IPS-18c (cell line): Measurements from ENCODE around the gene PHKB.
"Not testable (repeated sequence)": the region's sequence is repeated elsewhere in the genome, so short reads cannot be mapped to it uniquely, and the experiment has no call there.

ENCODE experiments used
- H3K4me3 ChIP-seq: 2 replicates; pipeline ENCODE4 v1.7.0; 2013; ENCODE audit warnings: low read depth, mild to moderate bottlenecking, low read length, moderate library complexity; ENCODE audit not compliant: insufficient read depth
- H3K9me3 ChIP-seq: one replicate; pipeline ENCODE4 v1.6.1; 2013; ENCODE audit warnings: mild to moderate bottlenecking, low read length, moderate library complexity; ENCODE audit not compliant: control insufficient read depth, insufficient read depth

PHKB gene

DNA sequence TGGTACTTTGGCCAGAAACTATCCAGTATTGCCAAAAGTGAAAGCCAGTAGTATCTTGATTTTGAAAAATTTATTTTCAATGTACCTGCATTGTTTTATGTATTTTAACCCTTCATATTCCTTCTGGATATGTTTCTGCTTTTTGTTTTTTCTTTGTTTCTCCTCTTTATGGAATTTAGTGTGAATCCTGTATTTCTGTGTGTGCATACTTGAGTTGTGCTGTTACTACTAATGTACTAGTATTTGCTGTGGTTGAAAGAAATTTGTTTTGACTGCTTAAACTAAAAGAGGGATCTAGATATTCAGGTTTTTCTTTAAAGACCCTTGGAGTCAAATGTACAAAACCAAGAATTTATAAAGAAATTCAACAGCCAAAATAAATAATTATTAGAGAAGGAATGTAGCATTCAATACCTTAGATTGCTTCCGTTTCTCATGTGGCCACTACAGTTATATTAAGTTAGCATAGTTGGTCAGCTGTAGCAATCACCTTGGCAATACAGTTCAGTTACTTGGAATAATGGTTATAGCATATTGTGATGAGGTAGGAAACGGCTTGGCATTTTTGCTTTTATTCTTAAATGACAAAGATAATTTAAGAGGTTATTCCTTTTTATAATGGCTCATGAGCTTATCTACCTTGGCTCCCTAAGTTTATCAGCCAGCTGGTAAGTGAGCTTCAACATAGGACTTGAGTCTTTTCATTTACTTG lies 4.9 kb downstream of the PHKB start:
- Histone ChIP-seq H3K4me3 (no peak overlapping the region), H3K9me3 (no peaks in the 10 kb centered on the region)

DNA sequence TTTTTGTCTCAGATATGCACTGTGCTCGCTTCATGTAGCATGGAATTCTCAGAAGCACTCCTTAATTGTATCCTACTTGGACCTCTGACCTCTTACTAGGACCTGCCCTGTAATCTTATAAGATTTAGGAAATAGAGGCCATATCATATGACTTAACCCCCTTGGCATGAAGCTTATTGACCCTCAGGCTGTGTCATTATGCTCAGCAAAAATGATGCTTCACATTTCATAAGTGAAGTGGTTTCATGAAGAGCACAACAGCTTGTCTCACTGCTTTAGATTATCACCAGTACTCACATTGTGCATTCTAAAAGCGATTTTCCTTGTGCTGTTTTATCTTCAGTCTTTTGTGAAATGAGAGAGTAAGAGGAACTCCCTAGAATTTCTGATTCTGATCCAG lies 6.4 kb downstream of the PHKB start:
- Histone ChIP-seq H3K9me3 (no peaks in the 10 kb centered on the region), H3K4me3 (no peak overlapping the region)

DNA sequence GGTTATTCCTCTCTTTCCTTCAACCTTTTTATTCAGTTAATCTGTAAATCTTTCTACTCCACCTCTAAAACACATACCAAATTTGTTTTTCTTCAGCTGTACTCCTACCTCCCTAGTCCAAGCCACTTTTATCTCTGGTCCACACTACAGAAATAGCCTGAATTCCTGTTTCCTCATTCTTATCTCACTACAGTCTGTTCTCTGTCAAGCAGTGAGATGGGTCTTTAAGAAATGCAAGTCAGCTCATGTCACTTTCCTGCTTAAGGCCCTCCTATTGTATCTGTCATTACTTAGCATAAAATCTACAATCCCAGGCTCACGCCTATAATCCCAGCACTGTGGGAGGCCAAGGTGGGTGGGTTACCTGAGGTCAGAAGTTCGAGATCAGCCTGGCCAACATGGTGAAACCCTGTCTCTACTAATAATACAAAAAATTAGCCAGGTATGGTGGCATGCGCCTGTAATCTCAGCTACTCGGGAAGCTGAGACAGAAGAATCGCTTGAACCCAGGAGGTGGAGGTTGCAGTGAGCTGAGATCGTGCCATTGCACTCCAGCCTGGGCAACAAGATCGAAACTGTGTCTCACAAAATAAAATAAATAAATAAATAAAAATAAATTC lies 7.0 kb downstream of the PHKB start:
- H3K4me3 ChIP-seq, H3K9me3 ChIP-seq: not testable (repeated sequence)

DNA sequence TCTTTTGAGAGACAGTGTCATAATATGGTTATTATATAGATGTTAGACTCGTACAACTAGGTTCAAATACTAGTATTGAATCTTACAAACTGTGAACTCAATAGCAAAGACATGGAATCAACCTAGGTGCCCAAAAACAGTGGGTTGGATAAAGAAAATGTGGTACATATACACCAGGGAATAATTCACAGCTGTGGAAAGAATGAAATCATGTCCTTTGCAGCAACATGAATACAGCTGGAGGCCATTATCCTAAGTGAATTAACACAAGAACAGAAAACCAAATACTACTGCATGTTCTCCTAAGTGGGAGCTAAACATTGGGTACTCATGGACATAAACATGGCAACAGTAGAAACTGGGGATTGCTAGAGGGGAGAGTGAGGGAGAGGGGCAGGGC lies 8.1 kb downstream of the PHKB start:
- H3K4me3 ChIP-seq = no peak overlapping the region
- H3K9me3 ChIP-seq = no peaks in the 10 kb centered on the region

DNA sequence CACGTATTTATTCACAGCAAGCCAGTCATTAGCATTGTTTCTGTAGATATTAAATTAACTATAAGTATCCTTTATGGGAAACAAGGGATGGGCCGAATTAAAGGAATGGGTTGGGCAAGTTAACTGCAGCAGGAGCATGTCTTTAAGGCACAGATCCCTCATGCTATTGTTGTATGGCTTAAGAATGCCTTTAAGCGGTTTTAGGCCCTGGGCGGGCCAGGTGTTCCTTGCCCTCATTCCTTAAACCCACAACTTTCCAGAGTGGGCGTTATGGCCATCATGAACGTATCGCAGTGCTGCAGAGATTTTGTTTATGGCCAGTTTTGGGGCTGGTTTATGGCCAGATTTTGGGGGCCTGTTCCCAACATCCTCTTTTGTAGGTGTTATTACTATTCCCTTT lies 9.1 kb downstream of the PHKB start:
- Histone ChIP-seq H3K9me3 (no peaks in the 10 kb centered on the region), H3K4me3 (no peak overlapping the region)

DNA sequence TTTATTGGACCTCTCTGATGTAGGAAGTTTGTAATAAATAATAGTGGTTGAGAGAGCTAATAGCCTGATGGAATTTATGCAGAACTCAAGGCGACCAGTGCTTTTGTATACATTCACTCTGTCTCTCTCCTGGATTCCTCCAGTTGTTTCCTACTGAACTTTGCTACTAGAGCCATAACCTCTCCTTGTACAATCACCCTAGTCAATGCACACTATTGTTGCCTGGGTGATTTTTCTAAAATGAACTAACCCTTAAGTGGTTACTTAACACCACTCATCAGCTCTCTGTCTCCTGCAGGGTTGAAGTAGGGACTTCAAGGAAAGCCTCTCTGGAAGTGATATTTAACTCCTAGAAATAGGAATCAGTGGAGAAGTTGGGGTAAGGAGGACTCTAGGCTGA lies 9.7 kb downstream of the PHKB start:
- Histone ChIP-seq H3K4me3 (no peak overlapping the region), H3K9me3 (no peaks in the 10 kb centered on the region)

DNA sequence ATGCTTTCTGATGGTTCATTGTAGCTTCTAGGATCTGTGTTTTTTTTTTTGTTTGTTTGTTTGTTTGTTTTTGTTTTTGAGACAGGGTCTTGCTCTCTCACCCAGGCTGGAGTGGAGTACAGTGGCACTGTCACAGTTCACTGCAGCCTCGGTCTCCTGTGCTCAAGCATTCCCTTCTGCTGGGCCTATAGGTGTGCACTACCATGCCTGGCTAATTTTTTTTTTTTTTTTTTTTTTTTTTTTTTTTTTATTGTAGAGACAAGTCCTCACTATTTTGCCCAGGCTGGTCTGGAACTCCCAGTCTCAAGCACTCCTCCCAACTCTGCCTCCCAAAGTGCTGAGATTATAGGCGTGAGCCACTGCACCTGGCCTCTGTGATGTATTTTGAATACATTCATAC lies 11.9 kb downstream of the PHKB start:
- H3K4me3 ChIP-seq, H3K9me3 ChIP-seq: not testable (repeated sequence)

DNA sequence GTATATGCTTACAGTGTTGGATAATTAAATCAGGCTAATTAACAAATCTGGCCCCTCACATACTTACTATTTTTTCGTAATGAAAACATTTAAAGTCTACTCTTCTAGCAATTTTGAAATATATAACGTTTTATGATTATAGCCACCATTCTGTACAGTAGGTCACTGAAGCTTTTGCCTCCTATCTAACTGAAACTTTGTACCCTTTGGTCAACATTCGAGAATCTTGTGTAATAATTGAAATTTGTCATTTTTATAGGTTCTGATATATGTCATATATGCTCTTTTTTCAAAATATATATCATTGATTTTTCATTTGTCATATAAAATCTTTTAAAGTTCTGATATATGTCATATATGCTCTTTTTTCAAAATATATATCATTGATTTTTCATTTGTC lies 12.7 kb downstream of the PHKB start:
- Histone ChIP-seq H3K9me3 (no peaks in the 10 kb centered on the region), H3K4me3 (no peak overlapping the region)

DNA sequence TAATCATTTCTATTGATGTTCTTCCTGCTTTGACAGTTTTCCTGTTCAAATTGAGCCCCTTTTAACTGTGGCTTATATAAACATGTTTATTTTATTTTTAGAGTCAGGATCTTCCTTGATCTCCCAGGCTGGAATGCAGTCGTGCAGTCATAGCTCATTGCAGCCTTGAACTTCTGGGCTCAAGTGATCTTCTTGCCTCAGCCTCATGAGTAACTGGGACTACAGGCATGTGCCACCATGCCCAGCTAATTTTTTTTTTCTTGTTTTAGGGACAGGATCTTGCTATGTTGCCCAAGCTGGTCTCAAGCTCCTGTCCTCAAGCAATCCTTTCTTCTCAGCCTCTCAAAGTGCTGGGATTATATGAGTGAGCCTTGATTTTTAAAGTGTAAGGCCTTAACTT lies 14.7 kb downstream of the PHKB start:
- Histone ChIP-seq H3K9me3 (no peaks in the 10 kb centered on the region), H3K4me3 (no peak overlapping the region)

DNA sequence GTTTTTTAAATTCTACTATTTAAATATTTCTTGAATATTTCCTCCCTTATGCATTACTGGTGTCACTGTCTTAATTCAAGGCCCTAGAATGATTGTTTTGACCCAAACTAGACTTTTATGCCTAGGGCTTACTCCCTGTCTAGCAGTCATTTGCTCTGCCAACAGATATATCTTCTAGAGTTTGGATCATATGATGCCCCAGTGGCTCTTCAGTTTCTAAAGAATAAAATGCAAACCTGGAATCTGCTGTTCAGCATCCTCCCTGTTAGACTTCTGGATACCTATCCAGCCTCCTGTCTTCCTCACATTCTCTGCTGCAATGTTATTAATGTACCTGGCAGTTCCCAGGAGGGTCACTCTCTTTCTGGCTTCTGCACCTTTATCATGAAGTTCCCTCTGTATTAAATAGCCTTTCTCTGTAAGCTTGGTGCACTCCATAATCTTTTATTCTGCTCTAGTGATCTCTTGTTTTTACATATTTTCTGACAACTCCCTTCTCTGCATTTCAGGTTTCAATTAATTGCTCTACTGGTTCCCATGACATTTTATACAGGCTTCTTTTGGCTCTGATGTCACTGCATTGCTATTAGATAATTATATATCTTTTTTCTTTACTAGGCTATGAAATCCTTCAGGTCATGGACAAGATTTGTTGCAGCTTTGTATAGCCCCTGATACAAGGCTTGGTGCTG lies 15.7 kb downstream of the PHKB start:
- Histone ChIP-seq H3K4me3 (no peak overlapping the region), H3K9me3 (no peaks in the 10 kb centered on the region)

DNA sequence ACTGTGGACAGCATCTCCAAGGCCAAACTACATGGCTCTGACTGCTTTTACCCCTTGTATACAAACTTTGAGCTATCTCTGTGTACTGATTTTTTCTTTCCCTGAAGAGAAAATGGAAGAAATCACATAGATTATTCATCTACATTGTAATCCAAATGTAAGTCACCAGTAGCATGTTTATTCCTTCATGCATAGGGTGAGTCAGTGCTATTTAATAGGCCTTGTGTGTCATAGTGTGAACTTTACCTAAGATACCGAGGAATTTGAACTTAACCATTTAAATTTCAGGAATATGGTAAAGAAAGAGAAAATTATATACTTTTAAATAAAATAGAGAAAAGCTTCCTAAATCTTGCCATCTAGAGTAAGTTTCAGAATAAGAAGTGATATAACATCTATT lies 16.5 kb downstream of the PHKB start:
- Histone ChIP-seq H3K4me3 (no peak overlapping the region), H3K9me3 (no peaks in the 10 kb centered on the region)

DNA sequence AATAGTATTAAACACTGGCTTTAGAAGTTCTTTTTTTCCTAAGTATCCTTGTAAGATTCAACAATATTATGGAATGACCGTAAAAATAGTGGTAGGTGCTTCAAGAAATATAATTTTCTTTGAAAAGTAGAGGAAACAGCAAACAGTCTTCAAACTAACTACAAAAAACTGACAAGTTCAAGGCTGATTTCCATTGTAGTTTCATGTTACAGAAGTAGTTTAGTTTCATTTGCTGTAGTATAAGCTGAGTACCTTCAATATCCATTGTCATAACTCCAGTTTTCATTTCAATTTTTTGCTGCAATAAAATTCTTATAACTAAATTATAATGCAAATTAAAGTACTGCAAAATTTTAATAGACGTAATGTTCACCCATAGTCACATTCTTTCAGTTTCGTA lies 19.3 kb downstream of the PHKB start:
- H3K9me3 ChIP-seq = no peaks in the 10 kb centered on the region
- H3K4me3 ChIP-seq = no peak overlapping the region

DNA sequence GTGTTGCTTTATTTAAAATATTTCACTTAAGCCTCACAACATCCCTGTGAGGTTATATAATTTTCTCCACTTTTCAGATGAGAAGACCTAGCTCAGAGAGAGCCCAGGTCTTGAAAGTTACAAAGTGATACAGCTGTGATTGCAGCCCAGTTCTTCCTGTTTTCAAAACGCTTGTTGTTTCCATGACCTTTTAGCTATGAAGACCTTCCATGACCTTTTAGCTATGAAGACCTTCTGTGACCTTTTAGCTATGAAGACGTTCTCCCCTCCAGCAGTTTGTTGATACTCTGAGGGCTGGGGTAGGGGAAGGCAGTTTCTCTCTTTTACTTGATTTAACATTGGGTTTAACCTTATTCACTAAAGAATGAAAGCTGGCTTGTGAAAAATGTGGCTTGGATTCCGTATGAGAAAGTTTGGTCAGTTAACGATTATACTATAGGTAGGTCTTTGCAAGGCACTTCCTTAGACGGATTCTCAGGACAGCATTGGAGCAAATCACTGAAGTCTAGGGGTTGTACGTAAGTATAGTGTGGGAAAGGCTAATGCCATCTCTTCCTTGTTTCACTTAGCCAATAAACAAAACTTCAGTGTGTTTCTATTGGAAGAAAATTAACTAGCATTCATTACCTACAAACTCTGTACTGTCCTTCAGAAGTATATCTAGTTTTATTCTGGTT lies 20.7 kb downstream of the PHKB start:
- H3K4me3 ChIP-seq = no peak overlapping the region
- H3K9me3 ChIP-seq = no peaks in the 10 kb centered on the region

DNA sequence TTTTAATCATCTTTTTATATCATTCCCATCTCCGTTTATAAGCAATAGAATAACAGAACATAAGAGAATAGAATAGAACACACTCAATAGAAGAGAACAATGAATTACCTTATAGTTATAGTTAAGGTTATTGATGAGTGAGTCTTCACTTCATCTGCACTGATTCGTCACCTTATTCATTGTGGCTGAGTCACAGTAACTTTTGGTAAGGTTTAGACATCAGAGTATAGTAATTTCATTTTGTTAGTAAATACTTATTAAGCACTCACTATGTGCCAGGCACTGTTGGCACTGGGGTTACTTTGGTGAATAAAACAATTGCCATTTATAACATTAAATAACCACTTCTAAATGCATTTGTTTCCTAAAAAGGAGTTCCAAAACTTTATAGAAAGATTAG lies 22.5 kb downstream of the PHKB start:
- Histone ChIP-seq H3K9me3 (no peaks in the 10 kb centered on the region), H3K4me3 (no peak overlapping the region)

DNA sequence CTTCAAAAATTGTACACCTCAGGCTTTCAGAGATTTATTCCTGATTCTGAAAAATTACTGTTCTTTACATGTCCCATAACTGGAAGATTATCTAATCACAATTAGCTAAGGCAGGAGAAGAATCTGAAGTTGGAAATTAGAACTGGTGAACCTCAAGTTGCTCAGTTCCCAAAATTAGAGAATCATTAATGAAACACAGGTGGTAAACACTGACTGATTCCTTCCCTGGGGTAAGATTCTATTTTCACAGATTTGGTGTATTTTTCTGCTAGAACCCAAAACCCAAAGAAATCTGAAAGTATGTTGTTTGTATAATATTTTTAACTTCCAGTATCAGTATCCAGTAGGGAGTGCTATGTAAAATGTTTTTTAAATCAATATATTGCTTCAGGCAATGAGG lies 25.7 kb downstream of the PHKB start:
- H3K9me3 ChIP-seq = no peaks in the 10 kb centered on the region
- H3K4me3 ChIP-seq = no peak overlapping the region

DNA sequence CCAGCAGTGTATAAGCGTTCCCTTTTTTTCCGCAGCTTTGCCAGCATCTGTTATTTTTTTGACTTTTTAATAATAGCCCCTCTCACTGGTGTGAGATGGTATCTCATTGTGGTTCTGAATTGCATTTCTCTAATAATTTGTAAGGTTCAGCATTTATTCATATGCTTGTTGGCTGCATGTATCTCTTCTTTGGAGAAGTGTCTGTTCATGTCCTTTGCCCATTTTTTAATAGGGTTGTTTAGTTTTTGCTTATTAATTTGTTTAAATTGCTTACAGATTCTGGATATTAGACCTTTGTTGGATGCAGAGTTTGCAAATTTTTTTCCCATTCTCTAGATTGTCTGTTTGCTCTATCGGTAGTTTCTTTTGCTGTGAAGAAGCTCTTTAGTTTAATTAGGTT lies 26.9 kb downstream of the PHKB start:
- no peaks in the 10 kb centered on the region for H3K9me3 ChIP-seq
- H3K4me3 ChIP-seq = no peak overlapping the region

DNA sequence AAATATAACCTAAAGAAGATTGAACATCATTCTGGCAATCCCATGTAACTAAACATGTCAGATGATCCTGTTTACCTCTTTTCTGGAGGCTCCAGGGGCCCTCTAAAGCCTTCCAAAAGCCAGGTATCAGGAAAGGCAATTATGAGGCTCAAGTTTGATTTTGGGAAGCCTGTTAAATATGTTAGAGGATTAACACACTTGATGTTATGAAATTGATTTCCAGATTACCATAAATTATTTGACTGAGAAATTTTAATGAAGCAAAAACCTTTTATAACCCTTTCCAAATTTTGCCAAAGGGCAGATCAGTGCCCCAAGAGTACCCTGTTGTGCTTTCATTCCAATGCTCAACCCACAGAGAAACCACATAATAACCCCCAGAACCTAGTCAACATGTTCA lies 29.3 kb downstream of the PHKB start:
- H3K9me3 ChIP-seq = no peaks in the 10 kb centered on the region
- no peak overlapping the region for H3K4me3 ChIP-seq

DNA sequence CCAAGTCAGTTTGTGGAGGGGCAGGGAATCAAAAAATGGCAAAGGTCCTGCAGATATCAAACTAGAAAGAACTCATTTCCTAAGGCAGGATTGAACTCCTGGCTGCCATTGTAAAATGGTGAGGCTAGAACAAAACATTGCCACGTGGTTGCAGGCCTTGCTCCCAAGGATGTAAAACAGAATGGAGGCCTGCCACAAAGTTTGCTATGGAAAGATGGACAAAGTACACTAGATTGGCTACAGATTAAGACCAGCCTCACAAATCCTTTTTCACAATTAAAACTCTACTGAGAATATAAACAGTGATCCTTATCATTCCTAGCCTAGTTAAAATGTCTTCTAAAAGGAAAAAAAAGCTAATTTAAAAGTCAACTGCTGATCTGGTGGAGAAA lies 30.9 kb downstream of the PHKB start:
- Histone ChIP-seq H3K4me3 (no peak overlapping the region), H3K9me3 (no peaks in the 10 kb centered on the region)
